Fibroblast of upper back skin (primary cell): Measurements from ENCODE around the gene USP10.

Experiments
- DNase-seq: peaks from one replicate; pipeline ENCODE4 v3.0.0-alpha.2; 2013

USP10 gene

GRCh38 chr16:84827897-84828296, 128.1 kb downstream of the USP10 start:
- no peak for DNase-seq

GRCh38 chr16:84828322-84828721, 128.5 kb downstream of the USP10 start:
- DNase-seq, result no peak
